K562 (cell line): ENCODE measurements around the gene VEGFA. TPM values are rescaled to one million over a fixed set of nuclear protein-coding genes. Genes with fewer than 3 reads are reported as not detected.

Source experiments
- ATAC-seq: fragments of 200-7000 bp; cut with Tn5 transposase; 3 replicates; pipeline ENCODE4 v1.9.1; 2020; ENCODE audit warnings: moderate library complexity
- BruUV-seq: library from RNA; stranded (reverse); fragments of 400-500 nt; replicated peaks from 2 replicates; lab custom pipeline; 2021; lab: Mats Ljungman, UMichigan
- CTCF ChIA-PET: fragments of 300-600 bp; formaldehyde crosslinking; extraction: SDS; loops from one replicate; lab custom pipeline; 2021; ENCODE audit warnings: low intra/inter-chr PET ratio; lab: Yijun Ruan, JAX
- POLR2A ChIA-PET: fragments of 300-600, 350-650 bp; sonication (Branson Sonifier 250); formaldehyde crosslinking; extraction: SDS; loops from one replicate; lab custom pipeline; 2021; ENCODE audit warnings: antibody characterized with exemption, inconsistent platforms; lab: Yijun Ruan, JAX
- DNase-seq, 4 experiments: peaks; one replicate each; pipeline versions ENCODE4 v3.0.0 to v3.0.0-alpha.2; 2011 to 2018; ENCODE audit warnings: low spot score in 3 of 4, mixed read lengths in 3 of 4; ENCODE audit errors: extremely low read depth in 1 of 4
- FAIRE-seq: peaks from 2 replicates; lab custom pipeline; 2011; peaks lifted over from hg19 to GRCh38; lab: Jason Lieb, UNC
- H2AFZ ChIP-seq: 2 replicates; pipeline ENCODE4 v1.6.0; 2011; ENCODE audit warnings: low read depth, low read length, control low read depth, inconsistent platforms
- H3K27ac ChIP-seq: fragments of 200-600 bp; 3 replicates; pipeline ENCODE4 v1.8.0; 2011; ENCODE audit warnings: low read depth, mild to moderate bottlenecking, control low read depth, inconsistent platforms, low read length, moderate library complexity, mixed read lengths; ENCODE audit errors: extremely low read depth
- H3K27me3 ChIP-seq, 2 experiments: fragments of 300-600 bp in 1 of 2; 2 replicates in 1 of 2; 3 replicates in 1 of 2; pipeline versions ENCODE4 v1.6.0 to v1.8.0; 2011; ENCODE audit warnings: inconsistent platforms in 2 of 2, low read length in 2 of 2, mild to moderate bottlenecking in 1 of 2, mixed read lengths in 1 of 2, moderate library complexity in 1 of 2; ENCODE audit not compliant: control insufficient read depth in 2 of 2, insufficient read depth in 2 of 2
- H3K36me3 ChIP-seq: fragments of 300-600 bp; 3 replicates; pipeline ENCODE4 v1.8.0; 2011; ENCODE audit warnings: mild to moderate bottlenecking, low read length, inconsistent platforms; ENCODE audit not compliant: control insufficient read depth, insufficient read depth
- H3K4me1 ChIP-seq, 2 experiments: fragments of 200-600 bp in 1 of 2; replicated peaks in 1 of 2; 2 replicates in 1 of 2; 3 replicates in 1 of 2; pipeline versions ENCODE4 v1.5.1 to v1.8.0; 2011; ENCODE audit warnings: inconsistent platforms in 2 of 2, low read length in 2 of 2, mild to moderate bottlenecking in 1 of 2, mixed read lengths in 1 of 2, moderate library complexity in 1 of 2; ENCODE audit not compliant: control insufficient read depth in 2 of 2, insufficient read depth in 2 of 2
- H3K4me2 ChIP-seq: 2 replicates; pipeline ENCODE4 v1.6.1; 2011; ENCODE audit warnings: low read length, control low read depth, inconsistent platforms, mixed read lengths; ENCODE audit not compliant: insufficient read depth
- H3K4me3 ChIP-seq: fragments of 200-600 bp; sonication (generic), shearing (Covaris generic); 2 replicates; pipeline ENCODE4 v1.5.1; 2016; ENCODE audit warnings: control low read depth, inconsistent platforms
- H3K79me2 ChIP-seq: fragments of 200-600 bp; 3 replicates; pipeline ENCODE4 v1.8.0; 2011; ENCODE audit warnings: low read length, inconsistent platforms; ENCODE audit not compliant: control insufficient read depth, insufficient read depth
- H3K9ac ChIP-seq, 2 experiments: 2 replicates each; pipeline versions ENCODE4 v1.6.0 to v1.6.1; 2011; ENCODE audit warnings: low read depth in 2 of 2, low read length in 2 of 2, control low read depth in 1 of 2, inconsistent platforms in 1 of 2, mild to moderate bottlenecking in 1 of 2, mixed read lengths in 1 of 2; ENCODE audit not compliant: insufficient read depth in 1 of 2
- H3K9me1 ChIP-seq: one replicate; pipeline ENCODE4 v1.6.0; 2011; ENCODE audit warnings: inconsistent platforms, mild to moderate bottlenecking, low read length, moderate library complexity; ENCODE audit not compliant: control insufficient read depth, insufficient read depth
- H3K9me3 ChIP-seq: replicated peaks from 2 replicates; pipeline ENCODE4 v1.5.1; 2011; ENCODE audit warnings: low read depth, low read length, inconsistent platforms; ENCODE audit not compliant: control insufficient read depth, insufficient read depth
- H4K20me1 ChIP-seq: replicated peaks from 2 replicates; pipeline ENCODE4 v1.6.1; 2011; ENCODE audit warnings: low read length, inconsistent platforms, mixed read lengths; ENCODE audit not compliant: control insufficient read depth, insufficient read depth
- BCOR ChIP-seq: fragments of 450-650 bp; IDR thresholded peaks from 2 replicates; pipeline ENCODE4 v1.6.1; 2016
- DIDO1 ChIP-seq: fragments of 450-650 bp; IDR thresholded peaks from 2 replicates; pipeline ENCODE4 v1.6.1; 2016; ENCODE audit warnings: low read depth, missing biosample characterization, missing genetic modification characterization
- ELF2 ChIP-seq: fragments of 250-450 bp; sonication (Bioruptor Pico); IDR thresholded peaks from 2 replicates; pipeline ENCODE4 v1.5.0; 2021; ENCODE audit warnings: mild to moderate bottlenecking
- ETV6 ChIP-seq, 3 experiments: fragments of 150-350 bp in 1 of 3; sonication (generic) in 1 of 3; formaldehyde crosslinking in 1 of 3; IDR thresholded peaks; 2 replicates each; pipeline versions ENCODE4 v1.6.1 to v1.8.0; 2014 to 2022; ENCODE audit warnings: borderline replicate concordance in 2 of 3, low read depth in 2 of 3, antibody characterized with exemption in 1 of 3, low read length in 1 of 3, mild to moderate bottlenecking in 1 of 3, missing genetic modification reagents in 1 of 3
- KDM1A ChIP-seq, 2 experiments: fragments of 450-650 bp; IDR thresholded peaks; 2 replicates each; pipeline ENCODE4 v1.6.1; 2016; ENCODE audit warnings: mild to moderate bottlenecking in 2 of 2
- L3MBTL2 ChIP-seq: fragments of 450-650 bp; IDR thresholded peaks from 2 replicates; pipeline ENCODE4 v1.6.1; 2016; ENCODE audit warnings: mild to moderate bottlenecking, moderate library complexity
- MAZ ChIP-seq, 2 experiments: fragments of 450-650 bp in 1 of 2; sonication (generic) in 1 of 2; formaldehyde crosslinking; IDR thresholded peaks in 1 of 2; conservative IDR thresholded peaks in 1 of 2; 2 replicates each; pipeline versions ENCODE4 v1.4.0 to v1.5.0; 2020; ENCODE audit warnings: mild to moderate bottlenecking in 1 of 2, missing genetic modification reagents in 1 of 2
- PTBP1 ChIP-seq: fragments of 200-400 bp; formaldehyde crosslinking; IDR thresholded peaks from 2 replicates; pipeline ENCODE4 v1.6.1; 2017; ENCODE audit warnings: low read depth, low read length
- RAD51 ChIP-seq: fragments of 450-650 bp; IDR thresholded peaks from 2 replicates; pipeline ENCODE4 v1.7.1; 2016; ENCODE audit warnings: low read depth, mild to moderate bottlenecking, borderline replicate concordance
- SMARCA4 ChIP-seq: fragments of 450-650 bp; IDR thresholded peaks from 2 replicates; pipeline ENCODE4 v1.6.1; 2016
- SMARCA5 ChIP-seq: fragments of 450-650 bp; IDR thresholded peaks from 2 replicates; pipeline ENCODE4 v1.6.1; 2016
- TCF7L2 ChIP-seq: fragments of 150-350 bp; IDR thresholded peaks from 2 replicates; pipeline ENCODE4 v1.6.1; 2016; ENCODE audit warnings: low read depth, mild to moderate bottlenecking, low read length, moderate library complexity
- ZNF143 ChIP-seq: sonication (generic); formaldehyde crosslinking; IDR thresholded peaks from 2 replicates; pipeline ENCODE4 v1.9.0; 2022; ENCODE audit warnings: mild to moderate bottlenecking, missing genetic modification reagents
- ZNF778 ChIP-seq: fragments of 450-650 bp; formaldehyde crosslinking; IDR thresholded peaks from 2 replicates; pipeline ENCODE4 v1.4.0; 2020; ENCODE audit warnings: mild to moderate bottlenecking, moderate library complexity
- WGBS: fragments of 100-300 bp; shearing (Covaris generic); methylation state at CpG from one replicate; pipeline ENCODE4 v1.1.6; 2016; ENCODE audit warnings: low coverage, mixed read lengths; ENCODE audit not compliant: insufficient coverage; ENCODE audit errors: missing lambda C conversion rate; 5-methylcytosine and 5-hydroxymethylcytosine counted together
- in situ Hi-C: fragments of 300-500 bp; cut with MboI; formaldehyde crosslinking; loops from 4 replicates; pipeline ENCODE4 v1.15.0; 2018; ENCODE audit warnings: inconsistent platforms, mixed read lengths
- intact Hi-C: fragments of 100-400 bp; cut with micrococcal nuclease; formaldehyde crosslinking; loops from 2 replicates; pipeline ENCODE4 v1.14.2; 2022
- polyA plus RNA-seq, 8 experiments: library from polyadenylated mRNA; depleted of rRNA in 4 of 8; stranded (reverse) in 5 of 8; unstranded in 3 of 8; fragments of >200 nt; fragmentation: Nextera tagmentation in 2 of 8; fragmentation: Illumina TruSeq in 1 of 8; extraction: Ambion mirVana in 2 of 8; extraction: Trizol in 1 of 8; gene quantifications; 2 replicates each; pipeline versions ENCODE4 v1.2.1 to v1.2.3, GENCODE V29; 2011 to 2014; ENCODE audit warnings: inconsistent platforms in 1 of 8, missing spikeins in 1 of 8
- total RNA-seq, 7 experiments: library from RNA; depleted of rRNA in 6 of 7; stranded (reverse); fragments of >200 nt in 6 of 7; fragmentation: Illumina TruSeq in 2 of 7; extraction: Trizol in 2 of 7; gene quantifications; 2 replicates each; pipeline versions ENCODE4 v1.2.1 to v1.2.3, GENCODE V29; 2011 to 2021; ENCODE audit warnings: low replicate concordance in 1 of 7
- TF ChIP-seq, protein P1 (sequence below): fragments of 250-450 bp; sonication (Bioruptor Pico); IDR thresholded peaks from 2 replicates; pipeline ENCODE4 v1.6.1; 2021; ENCODE audit warnings: mild to moderate bottlenecking
- TF ChIP-seq, protein P2 (sequence below): sonication (generic); formaldehyde crosslinking; IDR thresholded peaks from 2 replicates; pipeline ENCODE4 v1.9.0; 2022; ENCODE audit warnings: mild to moderate bottlenecking, missing genetic modification reagents
- TF ChIP-seq, protein P3 (sequence below): sonication (generic); formaldehyde crosslinking; IDR thresholded peaks from 2 replicates; pipeline ENCODE4 v1.9.0; 2022; ENCODE audit warnings: mild to moderate bottlenecking, missing genetic modification reagents
- TF ChIP-seq, protein P4 (sequence below): fragments of 250-450 bp; sonication (Bioruptor Pico); IDR thresholded peaks from 2 replicates; pipeline ENCODE4 v1.5.0; 2022; ENCODE audit warnings: mild to moderate bottlenecking
- TF ChIP-seq, protein P5 (sequence below), 2 experiments: fragments of 250-450 bp in 1 of 2; fragments of 450-650 bp in 1 of 2; sonication (Bioruptor Pico) in 1 of 2; IDR thresholded peaks; 2 replicates each; pipeline versions ENCODE4 v1.6.1 to v1.8.0; 2016 to 2021; ENCODE audit warnings: mild to moderate bottlenecking in 2 of 2, moderate library complexity in 2 of 2, missing compliant biosample characterization in 1 of 2, missing genetic modification characterization in 1 of 2

VEGFA gene
- total and polyA plus RNA-seq, 9 of the 15 experiments (the other 6 are each of a cell fraction or from before 2014, with no cell fraction given) = 14.0 to 271 (median 124) TPM

DNA sequence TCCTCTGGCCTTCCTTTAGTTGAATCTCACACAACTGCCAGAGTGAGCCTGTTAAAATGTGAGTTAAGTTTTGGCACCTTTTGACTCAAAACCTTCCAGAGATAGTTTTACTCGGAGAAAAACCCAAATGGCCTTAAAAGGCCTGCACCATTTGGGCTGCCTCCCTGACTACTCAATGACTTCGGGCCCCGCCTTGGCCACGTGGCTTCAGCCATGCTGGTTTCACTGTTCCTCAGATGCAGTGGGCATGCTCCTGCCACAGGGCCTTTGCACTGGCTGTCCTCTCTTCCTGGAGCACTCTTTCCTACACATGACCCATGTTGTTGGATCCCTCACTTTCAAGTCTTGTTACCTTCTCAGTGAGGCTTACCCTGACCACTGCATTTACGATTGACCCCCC, 18.3 kb downstream of the VEGFA start:
- ATAC-seq (no peak), FAIRE-seq (no peak), DNase-seq (no peak)
- no peak overlapping the region for H3K4me3 ChIP-seq
- no peaks in the 10 kb centered on the region for H3K27me3 ChIP-seq
- H3K36me3 ChIP-seq = peaks cover 28% of the 10 kb centered on the region
- H3K4me1 ChIP-seq = peaks cover 0 to 5% of the 10 kb centered on the region in 2 experiments; a peak in 1 of 5 replicates
- no TSS peak for BruUV-seq
- WGBS = 69% methylated on average over 5 of the region's 5 CpGs
- H3K79me2 ChIP-seq = no peaks in the 10 kb centered on the region
- intact Hi-C loops (loop anchor here (5.0 kb wide), 1 partner anchor 49 kb away; no protein-coding TSS in a partner anchor), in situ Hi-C loops (no loop called here)
- peaks cover 28% of the 10 kb centered on the region for H4K20me1 ChIP-seq
- CTCF ChIA-PET = no interaction called here
- no peaks in the 10 kb centered on the region for H3K9me3 ChIP-seq
- H3K9ac ChIP-seq = no peak overlapping the region
- H3K27ac ChIP-seq = no peak overlapping the region
- POLR2A ChIA-PET = interaction anchor here (1.8 to 2.6 kb wide), 4 partner anchors 8 to 18 kb away, joined by 5 to 19 read pairs (median 10); partner anchors contain the start of gene VEGFA
- H3K9me1 ChIP-seq = peaks cover 9% of the 10 kb centered on the region
- no peak overlapping the region for H2AFZ ChIP-seq
- no peak overlapping the region for H3K4me2 ChIP-seq
- no peak for TF ChIP-seq ELF2 (CRISPR knock-in tag)
- TF ChIP-seq RAD51 = peak; percentile 35; the same call in 1 of the 2 replicates
- TF ChIP-seq SMARCA5 = peak; percentile 98
- peak; percentile 97 for TF ChIP-seq BCOR
- no peak for TF ChIP-seq ETV6 (IDR thresholded peaks at IDR 0.05; ENCODE audit: borderline replicate concordance in 1 of 2, low read depth in 2 of 2, low read length in 1 of 2)
- no peak for TF ChIP-seq ETV6 (CRISPR knock-in tag; IDR thresholded peaks at IDR 0.05; ENCODE audit: borderline replicate concordance)
- no peak for TF ChIP-seq ZNF143 (CRISPR knock-in tag)
- TF ChIP-seq, protein P1, sequence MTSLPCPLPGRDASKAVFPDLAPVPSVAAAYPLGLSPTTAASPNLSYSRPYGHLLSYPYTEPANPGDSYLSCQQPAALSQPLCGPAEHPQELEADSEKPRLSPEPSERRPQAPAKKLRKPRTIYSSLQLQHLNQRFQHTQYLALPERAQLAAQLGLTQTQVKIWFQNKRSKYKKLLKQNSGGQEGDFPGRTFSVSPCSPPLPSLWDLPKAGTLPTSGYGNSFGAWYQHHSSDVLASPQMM = no peak
- TF ChIP-seq, protein P2, sequence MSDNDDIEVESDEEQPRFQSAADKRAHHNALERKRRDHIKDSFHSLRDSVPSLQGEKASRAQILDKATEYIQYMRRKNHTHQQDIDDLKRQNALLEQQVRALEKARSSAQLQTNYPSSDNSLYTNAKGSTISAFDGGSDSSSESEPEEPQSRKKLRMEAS = peak; percentile 41
- TF ChIP-seq, protein P3, sequence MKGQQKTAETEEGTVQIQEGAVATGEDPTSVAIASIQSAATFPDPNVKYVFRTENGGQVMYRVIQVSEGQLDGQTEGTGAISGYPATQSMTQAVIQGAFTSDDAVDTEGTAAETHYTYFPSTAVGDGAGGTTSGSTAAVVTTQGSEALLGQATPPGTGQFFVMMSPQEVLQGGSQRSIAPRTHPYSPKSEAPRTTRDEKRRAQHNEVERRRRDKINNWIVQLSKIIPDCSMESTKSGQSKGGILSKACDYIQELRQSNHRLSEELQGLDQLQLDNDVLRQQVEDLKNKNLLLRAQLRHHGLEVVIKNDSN (CRISPR knock-in tag) = peak; percentile 78
- TF ChIP-seq DIDO1 (tag) = no peak
- TF ChIP-seq TCF7L2 = no peak
- TF ChIP-seq, protein P4, sequence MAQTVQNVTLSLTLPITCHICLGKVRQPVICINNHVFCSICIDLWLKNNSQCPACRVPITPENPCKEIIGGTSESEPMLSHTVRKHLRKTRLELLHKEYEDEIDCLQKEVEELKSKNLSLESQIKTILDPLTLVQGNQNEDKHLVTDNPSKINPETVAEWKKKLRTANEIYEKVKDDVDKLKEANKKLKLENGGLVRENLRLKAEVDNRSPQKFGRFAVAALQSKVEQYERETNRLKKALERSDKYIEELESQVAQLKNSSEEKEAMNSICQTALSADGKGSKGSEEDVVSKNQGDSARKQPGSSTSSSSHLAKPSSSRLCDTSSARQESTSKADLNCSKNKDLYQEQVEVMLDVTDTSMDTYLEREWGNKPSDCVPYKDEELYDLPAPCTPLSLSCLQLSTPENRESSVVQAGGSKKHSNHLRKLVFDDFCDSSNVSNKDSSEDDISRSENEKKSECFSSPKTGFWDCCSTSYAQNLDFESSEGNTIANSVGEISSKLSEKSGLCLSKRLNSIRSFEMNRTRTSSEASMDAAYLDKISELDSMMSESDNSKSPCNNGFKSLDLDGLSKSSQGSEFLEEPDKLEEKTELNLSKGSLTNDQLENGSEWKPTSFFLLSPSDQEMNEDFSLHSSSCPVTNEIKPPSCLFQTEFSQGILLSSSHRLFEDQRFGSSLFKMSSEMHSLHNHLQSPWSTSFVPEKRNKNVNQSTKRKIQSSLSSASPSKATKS = no peak
- TF ChIP-seq MAZ (CRISPR knock-in tag; conservative IDR thresholded peaks at IDR 0.05 in 1 of 2, IDR thresholded peaks at IDR 0.05 in 1 of 2) = peak in 1 of 2 experiments; percentile 33; a peak in 1 of 4 replicates
- TF ChIP-seq SMARCA4 = no peak
- no peak for TF ChIP-seq ZNF778 (CRISPR knock-in tag)
- TF ChIP-seq, protein P5, sequence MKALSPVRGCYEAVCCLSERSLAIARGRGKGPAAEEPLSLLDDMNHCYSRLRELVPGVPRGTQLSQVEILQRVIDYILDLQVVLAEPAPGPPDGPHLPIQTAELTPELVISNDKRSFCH (CRISPR knock-in tag; IDR thresholded peaks at IDR 0.05) = no peak
- TF ChIP-seq, protein P5 (tag; IDR thresholded peaks at IDR 0.05) = no peak
- 0 out of 2 replicates have a peak, but pooled peaks have one; percentile 36 for TF ChIP-seq L3MBTL2
- TF ChIP-seq KDM1A (IDR thresholded peaks at IDR 0.05) = peak in 1 of 2 experiments; percentile 84; a peak in 2 of 4 replicates
- TF ChIP-seq PTBP1 = peak; percentile 85; the same call in 1 of the 2 replicates
